HepG2 (cell line): Measurements from ENCODE around the gene RAD50. TPM values are rescaled to one million over a fixed set of nuclear protein-coding genes. Genes with fewer than 3 reads are reported as not detected.

ENCODE experiments used
- ATAC-seq: fragments of 200-7000 bp; cut with Tn5 transposase; 3 replicates; pipeline ENCODE4 v1.9.1; 2020; ENCODE audit warnings: mild to moderate bottlenecking, moderate library complexity
- BruUV-seq: library from RNA; stranded (reverse); fragments of 400-500 nt; replicated peaks from 2 replicates; lab custom pipeline; 2021; lab: Mats Ljungman, UMichigan
- CTCF ChIA-PET: fragments of 300-600 bp; formaldehyde crosslinking; extraction: SDS; loops from one replicate; lab custom pipeline; 2021; ENCODE audit warnings: low total read pairs, inconsistent platforms, low intra/inter-chr PET ratio; lab: Yijun Ruan, JAX
- POLR2A ChIA-PET: fragments of 350-600 bp; sonication (Branson Sonifier 250); formaldehyde crosslinking; loops from one replicate; lab custom pipeline; 2020; ENCODE audit warnings: antibody characterized with exemption, inconsistent platforms; lab: Yijun Ruan, JAX
- DNase-seq: peaks from one replicate; pipeline ENCODE4 v3.0.0-alpha.2; 2015; ENCODE audit warnings: low spot score
- FAIRE-seq: peaks from 3 replicates; lab custom pipeline; 2011; peaks lifted over from hg19 to GRCh38; lab: Jason Lieb, UNC
- H2AFZ ChIP-seq: one replicate; pipeline ENCODE4 v1.6.1; 2011; ENCODE audit warnings: low read length, inconsistent platforms
- H3K27ac ChIP-seq: fragments of 300-600 bp; 3 replicates; pipeline ENCODE4 v1.8.0; 2011; ENCODE audit warnings: mixed run types, mild to moderate bottlenecking, mixed read lengths, low read length, inconsistent platforms; ENCODE audit not compliant: insufficient read depth; ENCODE audit errors: extremely low read length
- H3K27me3 ChIP-seq, 2 experiments: fragments of 200-600 bp in 1 of 2; 2 replicates in 1 of 2; 3 replicates in 1 of 2; pipeline versions ENCODE4 v1.6.0 to v1.8.0; 2011; ENCODE audit warnings: low read length in 2 of 2, mild to moderate bottlenecking in 2 of 2, moderate library complexity in 2 of 2, inconsistent platforms in 1 of 2; ENCODE audit not compliant: insufficient read depth in 2 of 2, control insufficient read depth in 1 of 2
- H3K36me3 ChIP-seq, 2 experiments: fragments of 200-600 bp in 1 of 2; replicated peaks in 1 of 2; 2 replicates in 1 of 2; 3 replicates in 1 of 2; pipeline versions ENCODE4 v1.5.1 to v1.8.0; 2011; ENCODE audit warnings: low read length in 2 of 2, inconsistent platforms in 1 of 2; ENCODE audit not compliant: insufficient read depth in 2 of 2, control insufficient read depth in 1 of 2
- H3K4me1 ChIP-seq: 2 replicates; pipeline ENCODE4 v1.5.1; 2012; ENCODE audit warnings: low read length, inconsistent platforms; ENCODE audit not compliant: insufficient read depth
- H3K4me2 ChIP-seq: 2 replicates; pipeline ENCODE4 v1.6.0; 2011; ENCODE audit warnings: low read depth, low read length, inconsistent platforms
- H3K4me3 ChIP-seq, 3 experiments: fragments of 200-600 bp in 1 of 3; sonication (generic), shearing (Covaris generic) in 1 of 3; replicated peaks in 1 of 3; 2 replicates each; pipeline ENCODE4 v1.5.1; 2011 to 2016; ENCODE audit warnings: low read length in 3 of 3, inconsistent platforms in 2 of 3, low read depth in 2 of 3, mild to moderate bottlenecking in 2 of 3, control low read depth in 1 of 3, mixed read lengths in 1 of 3; ENCODE audit not compliant: insufficient read depth in 1 of 3
- H3K79me2 ChIP-seq: one replicate; pipeline ENCODE4 v1.6.1; 2011; ENCODE audit warnings: low read length, inconsistent platforms; ENCODE audit not compliant: insufficient read depth
- H3K9ac ChIP-seq: 2 replicates; pipeline ENCODE4 v1.6.0; 2011; ENCODE audit warnings: mild to moderate bottlenecking, low read depth, low read length, inconsistent platforms; ENCODE audit not compliant: insufficient read depth
- H3K9me3 ChIP-seq: 2 replicates; pipeline ENCODE4 v1.5.1; 2012; ENCODE audit warnings: mild to moderate bottlenecking, low read length
- H4K20me1 ChIP-seq: 2 replicates; pipeline ENCODE4 v1.6.0; 2011; ENCODE audit warnings: inconsistent platforms, mild to moderate bottlenecking, low read length, moderate library complexity; ENCODE audit not compliant: insufficient read depth
- CENPBD1 ChIP-seq: sonication (generic); formaldehyde crosslinking; IDR thresholded peaks from 2 replicates; pipeline ENCODE4 v1.8.0; 2022; ENCODE audit warnings: missing genetic modification reagents, low read depth, mild to moderate bottlenecking, borderline replicate concordance
- GPN1 ChIP-seq: sonication (generic); formaldehyde crosslinking; IDR thresholded peaks from 2 replicates; pipeline ENCODE4 v1.5.1; 2020; ENCODE audit warnings: missing genetic modification reagents, borderline replicate concordance
- HNRNPUL1 ChIP-seq: fragments of 200-400 bp; formaldehyde crosslinking; IDR thresholded peaks from 2 replicates; pipeline ENCODE4 v1.6.1; 2017; ENCODE audit warnings: low read depth, mild to moderate bottlenecking, low read length, moderate library complexity
- IRF1 ChIP-seq: sonication (generic); formaldehyde crosslinking; IDR thresholded peaks from 2 replicates; pipeline ENCODE4 v1.4.0; 2020; ENCODE audit warnings: low read depth, mild to moderate bottlenecking, missing genetic modification reagents
- IRF2 ChIP-seq: IDR thresholded peaks from 2 replicates; pipeline ENCODE4 v1.6.1; 2018; ENCODE audit warnings: missing genetic modification reagents, missing compliant biosample characterization
- JUN ChIP-seq: sonication (generic); formaldehyde crosslinking; IDR thresholded peaks from 2 replicates; pipeline ENCODE4 v1.4.0; 2020; ENCODE audit warnings: mild to moderate bottlenecking, missing genetic modification reagents
- NFAT5 ChIP-seq: sonication (generic); formaldehyde crosslinking; IDR thresholded peaks from 2 replicates; pipeline ENCODE4 v1.4.0; 2020; ENCODE audit warnings: missing genetic modification reagents
- NFKB2 ChIP-seq: sonication (generic); formaldehyde crosslinking; IDR thresholded peaks from 2 replicates; pipeline ENCODE4 v1.4.0; 2020; ENCODE audit warnings: missing genetic modification reagents, borderline replicate concordance
- PAX8 ChIP-seq: sonication (generic); formaldehyde crosslinking; IDR thresholded peaks from 2 replicates; pipeline ENCODE4 v1.8.0; 2022; ENCODE audit warnings: mild to moderate bottlenecking, missing genetic modification reagents, borderline replicate concordance
- PCBP2 ChIP-seq: fragments of 200-400 bp; formaldehyde crosslinking; optimal IDR thresholded peaks from 2 replicates; pipeline ENCODE3; 2018; ENCODE audit warnings: low read length, low read depth; ENCODE audit not compliant: poor library complexity, severe bottlenecking
- PHF8 ChIP-seq: sonication (generic); formaldehyde crosslinking; IDR thresholded peaks from 2 replicates; pipeline ENCODE4 v1.5.0; 2020; ENCODE audit warnings: missing genetic modification reagents
- POLR2G ChIP-seq: fragments of 200-400 bp; formaldehyde crosslinking; IDR thresholded peaks from 2 replicates; pipeline ENCODE4 v1.6.1; 2018; ENCODE audit warnings: mild to moderate bottlenecking, low read depth, low read length, moderate library complexity
- SCMH1 ChIP-seq: sonication (generic); formaldehyde crosslinking; IDR thresholded peaks from 2 replicates; pipeline ENCODE4 v1.9.0; 2021; ENCODE audit warnings: missing genetic modification reagents, mild to moderate bottlenecking, borderline replicate concordance
- SMYD3 ChIP-seq: sonication (generic); formaldehyde crosslinking; IDR thresholded peaks from 2 replicates; pipeline ENCODE4 v1.8.1; 2023; ENCODE audit warnings: mild to moderate bottlenecking, missing genetic modification reagents
- ZC3H13 ChIP-seq: sonication (generic); formaldehyde crosslinking; IDR thresholded peaks from 2 replicates; pipeline ENCODE4 v1.8.1; 2023; ENCODE audit warnings: mild to moderate bottlenecking, missing genetic modification reagents, moderate library complexity
- ZNF24 ChIP-seq: fragments of 450-650 bp; IDR thresholded peaks from 2 replicates; pipeline ENCODE4 v1.6.1; 2017; ENCODE audit warnings: antibody characterized with exemption, mild to moderate bottlenecking
- ZNF296 ChIP-seq: sonication (generic); formaldehyde crosslinking; conservative IDR thresholded peaks from 2 replicates; pipeline ENCODE4 v1.5.0; 2020; ENCODE audit warnings: mild to moderate bottlenecking, missing genetic modification reagents
- ZNF543 ChIP-seq: sonication (generic); formaldehyde crosslinking; IDR thresholded peaks from 2 replicates; pipeline ENCODE4 v1.4.0; 2020; ENCODE audit warnings: mild to moderate bottlenecking, missing genetic modification reagents
- ZNF607 ChIP-seq: sonication (generic); formaldehyde crosslinking; IDR thresholded peaks from 2 replicates; pipeline ENCODE4 v1.5.1; 2020; ENCODE audit warnings: missing genetic modification reagents, mild to moderate bottlenecking, borderline replicate concordance
- ZNF761 ChIP-seq: sonication (generic); formaldehyde crosslinking; conservative IDR thresholded peaks from 2 replicates; pipeline ENCODE4 v1.4.0; 2020; ENCODE audit warnings: mild to moderate bottlenecking, missing genetic modification reagents
- WGBS: methylation state at CpG from one replicate; pipeline ENCODE4 v1.1.6; 2017; ENCODE audit warnings: low lambda C conversion rate; 5-methylcytosine and 5-hydroxymethylcytosine counted together
- in situ Hi-C: cut with HindIII; loops from 2 replicates; pipeline ENCODE4 v1.10.0; 2017; ENCODE audit warnings: low pct_unique_long_range_greater_than_20kb; ENCODE audit not compliant: extremely low pct_ligation_motif_present
- intact Hi-C: fragments of 100-400 bp; cut with micrococcal nuclease; formaldehyde crosslinking; loops from one replicate; pipeline ENCODE4 v1.10.0; 2022; ENCODE audit not compliant: unreplicated experiment
- polyA plus RNA-seq, 8 experiments: library from polyadenylated mRNA; depleted of rRNA in 3 of 8; stranded (reverse) in 7 of 8; unstranded in 1 of 8; fragments of >200 nt; fragmentation: Illumina TruSeq in 4 of 8; extraction: Trizol in 4 of 8; gene quantifications; 2 replicates each; pipeline versions ENCODE4 v1.2.1 to v1.2.3, GENCODE V29; 2011 to 2016; ENCODE audit warnings: low read depth in 4 of 8, missing spikeins in 1 of 8, mixed read lengths in 1 of 8; ENCODE audit not compliant: insufficient read depth in 1 of 8
- total RNA-seq, 5 experiments: library from RNA; depleted of rRNA; stranded (reverse); fragments of >200 nt; fragmentation: Illumina TruSeq; extraction: Trizol; gene quantifications; 2 replicates each; pipeline ENCODE4 v1.2.3, GENCODE V29; 2016; ENCODE audit warnings: low read depth in 1 of 5

The RAD50 gene
- total and polyA plus RNA-seq, 2 of the 13 experiments (the other 11 are each of a cell fraction or from before 2014, with no cell fraction given) = 19.2 to 23.4 TPM

- TF ChIP-seq CENPBD1 = no peak
- no peak for TF ChIP-seq IRF2 (CRISPR knock-in tag)
- no peak for TF ChIP-seq ZNF296 (CRISPR knock-in tag)
- TF ChIP-seq PHF8 (CRISPR knock-in tag) = no peak
- no peak for TF ChIP-seq POLR2G
- TF ChIP-seq, all 625 proteins: peak for 0
Observed at GRCh38 chr5:132689513-132689912, 132.7 kb downstream of the RAD50 start (continued).

- Histone ChIP-seq H3K27ac (no peak overlapping the region), H3K79me2 (no peaks in the 10 kb centered on the region), H3K4me1 (no peaks in the 10 kb centered on the region), H4K20me1 (no peaks in the 10 kb centered on the region), H3K36me3 (no peaks in the 10 kb centered on the region), H3K9ac (no peak overlapping the region), H3K4me3 (no peak overlapping the region), H3K4me2 (no peak overlapping the region), H3K9me3 (no peaks in the 10 kb centered on the region), H3K27me3 (no peaks in the 10 kb centered on the region), H2AFZ (no peak overlapping the region)
- intact Hi-C loops (no loop called here), in situ Hi-C loops (no loop called here)
- no TSS peak for BruUV-seq
- WGBS = 99% methylated on average over 3 of the region's 3 CpGs
- DNase-seq (no peak), ATAC-seq (no peak), FAIRE-seq (no peak)
- CTCF ChIA-PET = no interaction called here
- POLR2A ChIA-PET = no interaction called here
- no peak for TF ChIP-seq IRF1 (CRISPR knock-in tag)
- no peak for TF ChIP-seq PAX8 (CRISPR knock-in tag)
- no peak for TF ChIP-seq ZNF24
- no peak for TF ChIP-seq ZNF607 (CRISPR knock-in tag)
- no peak for TF ChIP-seq NFKB2
- TF ChIP-seq ZC3H13 = no peak
- no peak for TF ChIP-seq JUN (CRISPR knock-in tag)
- no peak for TF ChIP-seq SMYD3 (CRISPR knock-in tag)
- TF ChIP-seq HNRNPUL1 = no peak
- no peak for TF ChIP-seq NFAT5 (CRISPR knock-in tag)
- TF ChIP-seq ZNF543 (CRISPR knock-in tag) = no peak
- no peak for TF ChIP-seq PCBP2
- TF ChIP-seq IRF2 (CRISPR knock-in tag) = no peak
- TF ChIP-seq SCMH1 (CRISPR knock-in tag) = no peak
- TF ChIP-seq ZNF761 = no peak
- no peak for TF ChIP-seq GPN1 (CRISPR knock-in tag)
Observed at GRCh38 chr5:132690156-132690555, 133.4 kb downstream of the RAD50 start.
